Lung (tissue), 12 donors: Measurements from ENCODE around the gene GPR84. TPM values are rescaled to one million over a fixed set of nuclear protein-coding genes. Genes with fewer than 3 reads are reported as not detected.

ENCODE experiments used
- ATAC-seq: fragments of 200-7000 bp; cut with Tn5 transposase; one replicate; pipeline ENCODE4 v1.9.1; 2020; ENCODE audit warnings: moderate number of reproducible peaks; ENCODE audit not compliant: insufficient read depth, low FRiP score
- DNase-seq, 3 donors: peaks; one replicate each; pipeline ENCODE4 v3.0.0-alpha.2; 2013 to 2017
- H3K27ac ChIP-seq, 2 donors: one replicate each; pipeline ENCODE4 v1.5.1; 2013; ENCODE audit warnings: mild to moderate bottlenecking in 2 of 2, moderate library complexity in 2 of 2, control low read depth in 1 of 2, inconsistent platforms in 1 of 2, low read depth in 1 of 2, low read length in 1 of 2
- H3K27me3 ChIP-seq, 3 donors: one replicate each; pipeline ENCODE4 v1.5.1; 2013; ENCODE audit warnings: low read length in 2 of 3; ENCODE audit not compliant: control insufficient read depth in 3 of 3, insufficient read depth in 3 of 3
- H3K36me3 ChIP-seq, 4 donors: one replicate each; pipeline ENCODE4 v1.5.1; 2013; ENCODE audit warnings: low read length in 4 of 4, mild to moderate bottlenecking in 1 of 4, moderate library complexity in 1 of 4; ENCODE audit not compliant: control insufficient read depth in 4 of 4, insufficient read depth in 4 of 4
- H3K4me1 ChIP-seq, 5 donors: one replicate each; pipeline ENCODE4 v1.5.1; 2013; ENCODE audit warnings: low read length in 5 of 5, mild to moderate bottlenecking in 2 of 5, moderate library complexity in 1 of 5; ENCODE audit not compliant: control insufficient read depth in 5 of 5, insufficient read depth in 5 of 5
- H3K4me3 ChIP-seq: one replicate; pipeline ENCODE4 v1.5.1; 2013; ENCODE audit warnings: mild to moderate bottlenecking, control low read depth, moderate library complexity
- H3K9ac ChIP-seq, 2 donors: one replicate each; pipeline ENCODE4 v1.5.1; 2013; ENCODE audit warnings: low read length in 2 of 2, control low read depth in 1 of 2; ENCODE audit not compliant: insufficient read depth in 1 of 2
- H3K9me3 ChIP-seq, 4 donors: one replicate each; pipeline ENCODE4 v1.5.1; 2013; ENCODE audit warnings: low read length in 3 of 4, mild to moderate bottlenecking in 1 of 4, moderate library complexity in 1 of 4; ENCODE audit not compliant: control insufficient read depth in 4 of 4, insufficient read depth in 3 of 4
- WGBS, 2 donors: extraction: QIAGEN DNeasy Blood & Tissue Kit; methylation state at CpG; one replicate each; pipeline ENCODE4 v1.1.7; 2013; 5-methylcytosine and 5-hydroxymethylcytosine counted together
- polyA plus RNA-seq, 2 donors: library from polyadenylated mRNA; stranded (reverse); fragments of 200-250 nt; gene quantifications; one replicate each; pipeline ENCODE4 v1.2.1, GENCODE V29; 2013
- total RNA-seq, 2 donors: library from RNA; depleted of rRNA in 1 of 2; stranded (reverse); fragments of >200 nt in 1 of 2; gene quantifications; one replicate each; pipeline ENCODE4 v1.2.1, GENCODE V29; 2014 to 2021
- TF ChIP-seq, protein P1 (sequence below): IDR thresholded peaks from 2 replicates; pipeline ENCODE4 v1.5.1; 2012; ENCODE audit warnings: mild to moderate bottlenecking; ENCODE audit errors: control extremely low read depth, extremely low read depth
- donor health status: control.
- donor health status: control.
- donor health status: Bipolar disorder and iron deficiency.
- donor health status: healthy.
- donor health status: DM: yes; HTN: yes; CAD: no.

The GPR84 gene
- total and polyA plus RNA-seq, 4 donors: 0.73 to 76.1 (median 2.1) TPM

GRCh38 chr12:54352022-54352531 lies 12.2 kb downstream of the GPR84 start:
- Histone ChIP-seq H3K4me3 (no peak overlapping the region), H3K27ac (peak overlapping the region; percentile 23 to 59), H3K4me1 (peaks cover 4 to 44% (median 9%) of the 10 kb centered on the region in 5 donors), H3K36me3 (peaks cover 32 to 46% (median 35%) of the 10 kb centered on the region in 4 donors), H3K9me3 (no peaks in the 10 kb centered on the region), H3K9ac (peak overlapping the region; percentile 28 to 42), H3K27me3 (no peaks in the 10 kb centered on the region)
- TF ChIP-seq, protein P1, sequence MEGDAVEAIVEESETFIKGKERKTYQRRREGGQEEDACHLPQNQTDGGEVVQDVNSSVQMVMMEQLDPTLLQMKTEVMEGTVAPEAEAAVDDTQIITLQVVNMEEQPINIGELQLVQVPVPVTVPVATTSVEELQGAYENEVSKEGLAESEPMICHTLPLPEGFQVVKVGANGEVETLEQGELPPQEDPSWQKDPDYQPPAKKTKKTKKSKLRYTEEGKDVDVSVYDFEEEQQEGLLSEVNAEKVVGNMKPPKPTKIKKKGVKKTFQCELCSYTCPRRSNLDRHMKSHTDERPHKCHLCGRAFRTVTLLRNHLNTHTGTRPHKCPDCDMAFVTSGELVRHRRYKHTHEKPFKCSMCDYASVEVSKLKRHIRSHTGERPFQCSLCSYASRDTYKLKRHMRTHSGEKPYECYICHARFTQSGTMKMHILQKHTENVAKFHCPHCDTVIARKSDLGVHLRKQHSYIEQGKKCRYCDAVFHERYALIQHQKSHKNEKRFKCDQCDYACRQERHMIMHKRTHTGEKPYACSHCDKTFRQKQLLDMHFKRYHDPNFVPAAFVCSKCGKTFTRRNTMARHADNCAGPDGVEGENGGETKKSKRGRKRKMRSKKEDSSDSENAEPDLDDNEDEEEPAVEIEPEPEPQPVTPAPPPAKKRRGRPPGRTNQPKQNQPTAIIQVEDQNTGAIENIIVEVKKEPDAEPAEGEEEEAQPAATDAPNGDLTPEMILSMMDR: no peak
- DNase-seq (peak; percentile 60 to 81 (median 71)), ATAC-seq (no peak)
- WGBS, 2 donors: 23 to 33% methylated on average over 21 of the region's 21 CpGs

DNA sequence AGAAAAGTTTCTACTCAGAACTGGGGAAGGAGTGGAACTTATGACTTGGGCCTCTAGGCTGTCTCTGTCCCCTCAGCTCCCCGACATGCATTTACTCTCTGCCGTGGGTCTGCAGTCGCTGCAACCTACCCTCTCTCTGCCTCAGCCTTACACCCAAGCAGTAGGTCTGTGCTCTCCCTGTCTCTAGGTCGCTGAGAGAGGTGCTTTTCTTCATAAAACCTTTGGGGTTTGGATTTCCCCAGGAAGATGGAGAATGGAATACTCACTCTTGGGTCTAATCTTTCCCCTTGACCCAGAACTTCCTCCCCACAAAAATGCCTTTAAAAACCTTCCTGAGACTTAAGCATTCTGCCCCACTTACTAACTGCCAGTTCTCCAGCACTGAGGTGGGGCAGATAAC lies 12.9 kb downstream of the GPR84 start:
- TF ChIP-seq, protein P1: no peak
- no peak for DNase-seq
- Histone ChIP-seq H3K36me3 (peaks cover 33 to 51% (median 40%) of the 10 kb centered on the region in 4 donors), H3K4me1 (peaks cover 4 to 37% (median 9%) of the 10 kb centered on the region in 5 donors), H3K27me3 (no peaks in the 10 kb centered on the region), H3K9ac (no peak overlapping the region), H3K9me3 (no peaks in the 10 kb centered on the region), H3K27ac (peak overlapping the region in 1 of 2 donors; percentile 73), H3K4me3 (no peak overlapping the region)
- 77 to 78% methylated on average over 4 of the region's 4 CpGs for WGBS, 2 donors
- no peak for ATAC-seq

DNA sequence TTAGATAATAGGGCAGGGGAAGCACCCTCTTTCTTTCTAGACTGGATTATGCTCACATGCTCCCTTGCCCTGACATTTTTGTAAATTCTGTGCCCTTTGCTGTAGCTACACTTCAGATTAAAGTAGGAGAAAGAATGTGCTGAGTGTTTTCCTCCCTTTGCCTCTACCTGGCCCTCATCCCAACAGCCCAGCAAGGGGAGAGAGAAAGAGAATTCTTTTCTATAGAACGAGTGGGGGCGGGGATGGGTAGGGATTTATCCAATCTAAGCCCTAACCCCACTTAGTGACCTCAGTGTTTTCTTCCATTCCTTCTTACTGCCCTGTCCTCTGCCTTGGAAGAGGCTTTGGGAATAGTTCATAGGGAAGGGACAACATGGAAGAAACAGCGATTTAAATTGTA lies 13.5 kb downstream of the GPR84 start:
- Histone ChIP-seq H3K4me1 (peaks cover 4 to 34% (median 9%) of the 10 kb centered on the region in 5 donors), H3K9me3 (no peaks in the 10 kb centered on the region), H3K36me3 (peaks cover 35 to 51% (median 41%) of the 10 kb centered on the region in 4 donors), H3K27me3 (no peaks in the 10 kb centered on the region), H3K9ac (no peak overlapping the region), H3K4me3 (no peak overlapping the region), H3K27ac (peak overlapping the region in 1 of 2 donors; percentile 73)
- ATAC-seq: peak; percentile 22
- 65 to 74% methylated on average over 3 of the region's 3 CpGs for whole genome bisulfite sequencing, 2 donors
- TF ChIP-seq, protein P1: no peak
- peak in 2 of 3 donors; percentile 49 to 71 for DNase-seq

DNA sequence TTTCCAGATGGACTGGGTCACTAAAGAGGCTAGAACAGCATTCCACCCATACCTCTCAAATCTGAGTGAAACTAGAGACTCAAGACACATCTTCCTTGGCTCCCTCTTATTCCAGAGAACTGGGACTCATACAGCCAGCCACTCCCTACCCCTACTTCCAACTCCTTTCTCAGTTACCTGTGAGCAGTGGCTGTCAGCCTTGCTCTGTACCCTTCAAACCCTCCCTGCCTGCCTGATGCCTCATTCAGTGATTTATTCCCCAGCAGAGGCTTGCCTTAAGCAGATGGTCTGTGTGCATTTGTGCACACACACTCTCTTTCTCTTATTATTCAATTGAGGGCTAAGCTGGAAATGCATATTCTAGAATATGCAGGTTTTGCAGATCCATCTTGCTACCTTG lies 14.6 kb downstream of the GPR84 start:
- DNase-seq (no peak), ATAC-seq (no peak)
- Histone ChIP-seq H3K27ac (peak overlapping the region in 1 of 2 donors; percentile 70), H3K27me3 (no peaks in the 10 kb centered on the region), H3K9ac (no peak overlapping the region), H3K36me3 (peaks cover 39 to 59% (median 48%) of the 10 kb centered on the region in 4 donors), H3K4me1 (peaks cover 4 to 27% (median 7%) of the 10 kb centered on the region in 5 donors), H3K9me3 (no peaks in the 10 kb centered on the region), H3K4me3 (no peak overlapping the region)
- TF ChIP-seq, protein P1: no peak
